ENCODE measurements around the gene TNFSF12.

- TF ChIP-seq CTCF (IDR thresholded peaks at IDR 0.05) = no peak
- TF ChIP-seq POLR2A (IDR thresholded peaks at IDR 0.05) = no peak
These were observed 18.6 kb upstream of the TNFSF12 start for GRCh38 chr17:7530023-7530900.

Data from lower leg skin (tissue), 3 donors.